ENCODE data around the gene MMP21. TPM values are rescaled to one million over a fixed set of nuclear protein-coding genes. Genes with fewer than 3 reads are reported as not detected.

MMP21 gene
- polyA plus RNA-seq, 3 donors = 0.10 to 0.13 TPM; not detected in 1

DNA sequence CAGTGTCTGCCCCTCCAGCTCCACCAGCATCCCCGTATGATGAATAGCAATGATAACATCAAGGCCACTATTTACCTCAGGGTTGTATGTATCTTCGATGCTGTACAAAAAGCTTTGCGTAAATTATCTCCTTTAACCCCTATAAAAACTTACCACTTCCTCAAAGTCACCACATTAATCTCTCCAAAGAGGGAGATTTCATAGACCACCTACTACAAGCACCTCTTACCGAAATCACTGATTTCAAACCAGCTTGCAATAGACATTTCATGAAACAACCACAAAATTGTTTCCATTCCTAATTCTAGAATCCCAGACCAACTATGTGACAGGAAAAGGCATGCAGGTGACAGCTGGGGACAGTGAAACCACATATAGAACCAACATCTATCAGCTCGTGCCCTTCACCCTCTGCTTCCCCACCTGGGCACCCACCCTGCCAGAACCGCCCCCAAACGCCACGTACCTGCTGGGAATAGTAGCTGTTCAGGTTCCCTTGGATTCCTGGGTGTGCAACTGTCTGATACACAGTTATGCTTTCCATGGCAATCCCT is 20.1 kb upstream of the MMP21 start:
- 80 to 84% (median 82%) methylated on average over 8 of the region's 8 CpGs for WGBS, 3 donors
- H3K27ac ChIP-seq (ENCODE audit: low read depth, low read length) = no peak overlapping the region

DNA sequence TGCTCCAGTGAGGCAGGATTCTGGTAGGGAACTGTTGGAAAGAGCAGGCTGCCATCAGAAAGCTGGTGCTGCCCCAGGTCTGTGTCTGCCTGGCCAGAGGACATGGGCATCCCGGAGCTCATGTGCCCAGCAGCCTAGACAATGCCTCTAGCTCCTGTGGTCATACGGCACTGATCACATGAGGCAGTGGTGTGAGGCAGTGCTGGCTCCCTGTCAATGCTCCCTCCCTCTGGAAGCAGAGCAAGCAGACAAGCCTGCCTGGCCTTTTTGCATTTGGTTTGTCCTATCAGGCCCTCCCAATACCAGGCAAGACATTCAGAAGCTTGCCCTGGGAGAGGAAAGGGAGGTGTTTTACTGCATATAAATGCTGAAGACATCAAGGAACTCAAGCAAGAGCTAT is 19.5 kb upstream of the MMP21 start:
- WGBS, 3 donors = 85 to 94% (median 88%) methylated on average over 2 of the region's 2 CpGs
- no peak overlapping the region for H3K27ac ChIP-seq (ENCODE audit: low read depth, low read length)

DNA sequence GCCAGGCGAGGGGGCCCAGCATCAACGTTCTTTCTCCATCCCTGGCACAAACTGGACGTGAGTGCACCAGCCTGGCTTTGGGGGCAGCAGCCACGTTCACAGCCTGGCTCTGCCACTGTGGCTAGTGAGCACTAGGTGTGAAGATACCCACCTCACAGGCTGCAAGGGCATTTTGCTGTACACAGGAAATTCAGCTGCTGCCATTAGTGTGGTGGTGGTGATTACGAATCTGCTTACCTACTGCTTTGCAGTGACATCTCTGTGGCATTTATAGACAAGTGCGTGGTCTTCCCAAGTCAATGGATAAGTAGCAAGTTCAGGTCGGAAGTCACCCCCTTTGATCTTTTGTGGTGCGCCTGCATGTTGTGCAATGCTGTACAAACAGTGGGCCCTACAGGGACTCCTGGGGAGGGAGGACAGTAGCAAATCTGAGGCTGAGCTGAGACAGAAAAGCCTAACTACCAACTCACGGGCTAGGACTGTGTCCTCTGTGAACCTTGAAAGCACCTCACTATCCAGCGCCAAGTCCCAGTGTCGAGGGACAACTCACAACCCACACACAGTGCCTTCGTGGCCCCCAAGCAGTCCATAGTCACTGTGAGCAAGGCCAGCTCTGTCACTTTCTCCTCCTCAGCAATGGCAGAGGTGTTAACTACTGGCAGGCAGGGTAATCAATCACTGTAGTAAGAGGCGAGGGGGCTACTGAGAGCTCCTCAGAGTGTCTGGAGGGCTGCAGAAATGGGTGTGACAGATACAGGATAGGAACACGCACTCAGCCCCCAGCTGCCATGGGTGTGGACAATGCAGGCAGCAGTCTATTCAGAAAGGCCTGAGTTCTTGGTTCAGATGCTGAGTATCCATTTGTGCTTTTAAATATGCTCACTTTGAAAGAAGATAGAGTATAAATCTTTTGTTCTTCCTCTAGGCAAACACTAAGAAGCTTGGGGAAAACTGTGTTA is 17.0 kb upstream of the MMP21 start:
- 87 to 91% (median 87%) methylated on average over 14 of the region's 14 CpGs for WGBS, 3 donors

DNA sequence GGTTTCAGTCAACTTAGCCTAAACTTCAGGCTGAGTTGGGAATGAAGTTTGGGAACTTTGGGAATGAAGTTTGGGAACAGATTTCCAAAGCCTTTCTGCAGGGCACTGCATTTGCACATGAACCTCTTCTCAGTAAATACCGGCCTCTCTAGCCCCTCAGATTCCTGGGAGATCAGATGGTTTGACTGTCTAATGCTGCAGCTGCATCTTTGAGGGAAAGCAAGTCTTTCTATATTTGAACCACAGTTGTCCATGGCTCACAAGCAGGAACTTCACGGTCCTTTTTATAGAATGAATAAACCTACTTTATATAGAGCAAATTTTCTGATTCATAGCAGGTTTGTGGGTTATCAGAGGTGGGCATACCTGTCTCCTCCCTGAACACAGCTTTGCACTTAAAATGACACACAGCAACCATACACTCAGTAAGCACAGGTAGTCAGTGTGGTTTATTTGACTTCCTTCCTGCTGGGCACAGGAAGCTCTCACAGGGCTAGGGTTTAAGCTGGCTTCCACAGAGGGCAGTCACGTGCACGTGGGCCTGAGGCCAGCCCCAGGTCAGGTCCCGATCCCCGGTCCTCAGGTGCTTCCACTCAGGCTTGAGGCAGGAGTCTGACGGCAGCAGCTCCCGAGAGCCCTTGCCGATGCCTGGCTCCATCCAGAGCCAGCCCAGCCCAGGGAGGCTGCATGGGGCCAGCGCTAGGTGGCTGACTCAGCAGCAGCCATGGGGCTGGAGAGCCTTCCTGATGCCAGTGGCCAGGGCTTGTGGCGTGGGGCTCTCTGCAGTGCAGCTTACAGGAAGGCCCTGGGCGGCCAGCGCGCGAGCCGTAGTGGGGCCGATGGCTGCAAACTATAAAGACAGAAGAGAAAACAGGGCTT is 12.8 kb upstream of the MMP21 start:
- WGBS, 3 donors = 78 to 87% (median 80%) methylated on average over 17 of the region's 17 CpGs

More for the DNA sequence above, 17.0 kb upstream of the MMP21 start:
- no peak overlapping the region for H3K27ac ChIP-seq (ENCODE audit: low read depth, low read length)

DNA sequence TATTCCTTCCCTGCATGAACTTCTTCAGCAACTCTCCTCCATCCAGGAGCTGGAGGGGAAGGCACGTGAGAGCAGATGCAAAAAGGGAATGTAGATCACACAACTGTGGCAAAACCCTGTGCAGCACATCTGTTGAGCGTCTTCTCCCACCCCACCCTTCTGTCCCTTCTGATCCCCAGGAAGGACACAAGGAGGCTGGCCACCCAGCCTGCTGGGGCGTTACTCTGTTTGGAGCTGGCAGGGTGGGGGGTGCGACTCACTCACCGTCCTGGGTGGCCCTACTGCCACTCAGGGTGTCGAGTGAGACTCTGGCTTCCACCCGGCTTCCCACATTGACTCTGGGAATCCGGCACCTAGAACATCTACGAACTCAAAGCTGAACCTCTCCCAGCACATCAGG is 10.2 kb upstream of the MMP21 start:
- 68 to 74% (median 73%) methylated on average over 9 of the region's 9 CpGs for WGBS, 3 donors

More for the DNA sequence above, 12.8 kb upstream of the MMP21 start:
- H3K27ac ChIP-seq (ENCODE audit: low read depth, low read length) = no peak overlapping the region

DNA sequence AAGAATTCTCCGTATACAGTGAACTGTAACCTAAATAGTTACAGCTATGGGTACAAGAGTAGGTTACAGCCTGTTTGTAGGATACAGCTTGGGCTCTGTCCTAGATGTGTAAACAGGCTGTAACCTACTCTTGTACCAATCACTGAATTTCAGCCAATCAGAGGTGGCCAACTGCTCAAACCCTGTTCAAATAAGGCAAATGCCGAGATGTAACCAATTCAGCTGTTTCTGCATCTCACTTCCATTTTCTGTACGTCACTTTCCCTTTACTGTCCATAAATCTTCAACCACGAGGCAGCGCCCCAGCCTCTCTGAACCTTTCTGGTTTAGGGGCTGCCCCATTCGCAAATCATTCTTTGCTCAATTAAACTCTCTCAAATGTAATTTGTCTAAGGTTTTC is 8.3 kb upstream of the MMP21 start:
- WGBS, 3 donors = 65 to 86% (median 68%) methylated on average over 6 of the region's 6 CpGs
- H3K27ac ChIP-seq (ENCODE audit: low read depth, low read length) = no peak overlapping the region

More for the DNA sequence above, 10.2 kb upstream of the MMP21 start:
- H3K27ac ChIP-seq (ENCODE audit: low read depth, low read length) = no peak overlapping the region

DNA sequence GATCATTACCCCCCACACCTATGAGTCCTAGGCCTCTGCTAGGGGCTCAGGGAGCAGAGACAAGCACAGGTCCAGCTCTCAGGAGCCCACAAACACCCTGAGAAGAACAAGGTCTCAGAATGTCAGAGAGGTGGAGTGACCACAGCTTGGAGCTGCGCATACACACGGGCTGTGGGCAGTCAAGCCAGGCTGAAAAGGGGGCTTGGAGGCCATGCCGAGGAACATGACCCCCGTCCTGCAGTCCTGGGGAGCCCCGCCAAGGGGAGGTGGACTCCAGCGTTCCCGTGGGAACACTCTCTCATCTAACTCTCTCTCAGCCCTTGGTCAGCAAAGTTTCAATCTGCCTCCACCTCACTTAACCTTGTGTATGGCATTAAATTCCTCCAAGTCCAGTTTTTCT is 7.8 kb upstream of the MMP21 start:
- 91 to 92% (median 92%) methylated on average over 7 of the region's 7 CpGs for WGBS, 3 donors
- H3K27ac ChIP-seq (ENCODE audit: low read depth, low read length) = no peak overlapping the region

DNA sequence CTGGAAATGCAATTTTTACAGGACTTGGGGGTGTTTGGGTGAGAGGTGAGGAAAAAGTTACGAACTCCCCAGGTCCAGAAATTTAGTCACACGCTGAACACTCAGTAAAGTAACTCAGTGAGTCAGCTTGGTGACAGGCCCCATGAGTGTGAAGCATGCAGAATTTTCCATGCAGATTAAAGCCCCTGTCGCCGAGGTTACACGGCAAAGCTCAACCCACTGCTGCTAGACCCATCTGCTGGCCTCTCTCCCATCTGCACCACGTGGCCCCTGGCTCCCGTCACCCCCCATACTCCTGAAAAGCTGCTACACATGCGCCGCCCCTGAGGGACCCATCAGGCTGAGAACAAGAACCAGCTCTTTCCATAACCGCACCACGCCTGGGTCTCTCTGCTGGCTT is 7.0 kb upstream of the MMP21 start:
- no peak overlapping the region for H3K27ac ChIP-seq (ENCODE audit: low read depth, low read length)
- WGBS, 3 donors = 79 to 88% (median 80%) methylated on average over 11 of the region's 11 CpGs

DNA sequence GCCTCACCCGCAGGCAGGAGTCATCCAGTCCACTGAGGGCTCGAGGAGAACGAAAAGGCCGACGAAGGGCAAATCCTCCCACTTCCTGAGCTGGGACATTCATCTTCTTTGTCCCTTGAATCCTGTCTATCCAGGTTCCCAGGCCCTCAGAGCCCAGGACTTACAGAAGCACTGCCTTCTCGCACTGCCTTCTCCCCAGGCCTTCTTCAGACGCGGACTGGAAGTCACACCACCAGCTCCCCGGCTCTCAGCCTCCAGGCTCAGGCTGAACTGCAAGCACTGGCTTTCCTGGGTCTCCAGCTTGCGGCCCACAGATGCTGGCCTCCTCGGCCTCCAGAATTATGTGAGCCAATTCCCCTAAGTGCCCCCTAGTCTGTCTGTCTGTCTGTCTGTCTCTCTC is 6.4 kb upstream of the MMP21 start:
- 80 to 92% (median 91%) methylated on average over 11 of the region's 11 CpGs for WGBS, 3 donors
- no peak overlapping the region for H3K27ac ChIP-seq (ENCODE audit: low read depth, low read length)

DNA sequence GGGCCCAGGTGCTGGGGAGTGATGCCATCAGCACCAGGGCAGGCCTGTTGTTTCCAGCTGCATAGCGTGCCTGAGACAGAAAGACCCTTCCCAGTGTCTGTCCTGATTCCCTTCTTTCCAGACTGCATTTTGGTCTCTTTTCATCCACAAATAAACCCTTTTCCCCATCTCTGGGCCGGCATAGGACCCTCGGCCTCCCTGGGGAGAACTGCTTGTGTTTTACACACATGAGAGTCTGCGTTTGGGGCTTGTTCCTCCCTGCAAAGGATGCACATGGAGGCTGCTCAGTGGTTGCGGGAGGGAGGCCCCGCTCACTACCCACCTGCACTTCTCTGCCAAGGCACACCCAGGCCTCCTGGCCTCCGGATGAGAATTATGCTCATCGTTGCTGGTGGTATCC is 5.8 kb upstream of the MMP21 start:
- H3K27ac ChIP-seq (ENCODE audit: low read depth, low read length) = no peak overlapping the region
- WGBS, 3 donors = 89 to 94% (median 91%) methylated on average over 8 of the region's 8 CpGs

DNA sequence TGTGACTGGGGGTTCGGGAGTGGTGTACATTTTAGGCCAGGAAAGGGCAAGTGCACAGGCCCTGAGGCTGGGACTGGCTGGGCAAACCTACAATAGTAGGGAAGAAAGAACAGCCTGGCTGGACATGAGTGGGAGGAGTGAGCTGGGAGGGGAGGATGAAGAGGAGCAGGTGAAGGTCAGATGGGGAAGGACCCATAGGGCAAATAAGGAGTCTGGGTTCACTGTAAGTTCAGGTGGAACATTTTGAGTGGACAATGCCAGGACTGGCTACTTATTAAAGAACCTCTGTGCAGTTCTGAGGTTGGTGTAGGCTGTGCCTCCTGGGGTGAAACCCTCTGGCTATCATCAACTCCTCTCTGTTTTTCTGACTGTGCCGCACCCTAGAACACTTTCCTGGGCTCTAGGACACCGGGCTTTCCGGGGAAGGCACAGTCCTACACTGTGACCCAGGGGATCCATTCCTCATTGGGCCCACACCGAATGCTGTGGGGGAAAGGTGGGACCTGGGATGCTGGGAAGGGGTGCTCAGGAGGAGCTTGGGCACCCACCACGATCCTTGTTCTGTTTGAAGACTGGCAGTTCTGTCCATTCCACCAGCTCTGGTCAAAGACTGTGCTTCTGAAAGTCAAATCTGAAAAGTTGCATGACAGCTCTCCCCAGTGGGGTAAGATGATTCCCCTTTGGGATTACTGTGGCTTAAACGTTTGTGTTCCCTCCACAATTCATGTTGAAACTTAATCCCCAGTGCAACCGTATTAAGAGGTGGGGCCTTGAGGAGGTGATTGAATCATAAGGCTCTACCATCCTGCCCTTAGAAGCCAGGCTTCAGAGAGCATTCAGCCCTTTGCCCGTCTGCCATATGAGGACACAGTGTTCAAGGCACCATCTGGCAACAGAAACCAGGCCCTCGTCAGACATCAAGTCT is 4.0 kb upstream of the MMP21 start:
- 76 to 88% (median 85%) methylated on average over 10 of the region's 10 CpGs for WGBS, 3 donors
- H3K27ac ChIP-seq (ENCODE audit: low read depth, low read length) = no peak overlapping the region

DNA sequence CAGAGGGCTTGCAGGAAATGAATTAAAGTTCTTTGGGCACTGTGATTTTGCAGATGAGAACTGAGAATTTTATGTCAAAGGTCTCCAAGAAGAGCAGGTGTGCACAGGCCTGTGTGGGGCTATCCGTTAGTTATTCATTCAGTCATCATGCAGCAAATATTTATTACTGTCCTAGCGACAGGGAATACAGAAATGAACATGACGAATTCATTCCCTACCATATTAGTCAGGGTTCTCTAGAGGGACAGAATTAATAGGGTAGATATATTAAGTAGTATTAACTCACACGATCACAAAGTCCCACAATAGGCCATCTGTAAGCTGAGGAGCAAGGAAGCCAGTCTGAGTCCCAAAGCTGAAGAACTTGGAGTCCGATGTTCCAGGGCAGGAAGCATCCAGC is 2.9 kb upstream of the MMP21 start:
- WGBS, 3 donors = 51 to 70% (median 68%) methylated on average over 5 of the region's 5 CpGs
- no peak overlapping the region for H3K27ac ChIP-seq (ENCODE audit: low read depth, low read length)

DNA sequence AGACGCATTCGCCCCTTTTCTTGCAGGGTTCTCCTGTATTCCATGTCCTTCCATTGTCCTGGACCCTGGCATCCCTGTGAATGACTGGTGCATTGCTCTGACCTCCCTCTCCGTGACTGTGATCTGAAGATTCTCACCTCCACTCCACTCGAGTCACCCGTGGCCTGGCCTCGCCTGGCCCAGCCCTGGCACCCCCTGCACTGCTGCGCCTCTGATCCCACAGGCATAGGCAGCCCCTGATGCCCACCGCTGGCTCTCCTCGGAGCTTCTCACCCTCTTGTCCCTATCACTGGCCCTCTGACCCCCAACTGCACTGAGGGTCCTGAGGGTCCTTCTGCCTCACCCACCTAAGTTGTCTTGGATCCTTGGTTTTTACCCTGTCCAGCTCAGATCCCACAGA is 2.2 kb upstream of the MMP21 start:
- WGBS, 3 donors = 86 to 95% (median 91%) methylated on average over 9 of the region's 9 CpGs
- H3K27ac ChIP-seq (ENCODE audit: low read depth, low read length) = no peak overlapping the region

DNA sequence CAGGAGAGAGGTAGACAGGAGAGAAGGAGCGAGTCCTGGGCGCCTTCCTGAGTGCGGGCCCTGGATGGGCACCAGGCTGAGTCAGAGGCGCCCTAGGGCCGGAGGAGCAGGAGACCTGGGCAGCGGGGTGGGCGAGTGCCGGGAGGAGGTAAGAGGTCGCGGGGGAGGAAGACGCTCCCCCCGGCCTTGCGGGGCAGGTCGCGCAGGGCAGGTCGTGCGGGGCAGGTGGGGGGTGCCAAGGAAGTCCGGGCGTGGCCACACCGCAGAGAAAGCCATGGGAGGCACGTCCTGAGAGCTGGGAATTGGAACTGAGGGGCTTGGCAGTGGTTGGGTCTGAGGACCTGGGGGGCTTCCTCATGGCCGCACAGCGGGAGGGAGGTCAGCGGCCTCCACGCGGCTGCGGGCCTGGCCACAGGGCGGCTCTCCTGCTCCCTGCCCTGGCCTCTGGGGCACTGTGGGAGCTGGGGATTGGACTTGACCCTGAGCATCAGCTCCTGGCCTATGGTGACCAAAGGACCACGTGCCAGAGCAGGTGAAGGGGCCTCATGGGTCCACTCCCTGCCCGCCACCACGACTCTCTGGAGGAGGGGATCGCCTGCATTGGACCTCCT is 935 bp downstream of the MMP21 start:
- WGBS, 3 donors = 92 to 94% (median 93%) methylated on average over 31 to 32 of the region's 32 CpGs
- H3K27ac ChIP-seq (ENCODE audit: low read depth, low read length) = no peak overlapping the region

DNA sequence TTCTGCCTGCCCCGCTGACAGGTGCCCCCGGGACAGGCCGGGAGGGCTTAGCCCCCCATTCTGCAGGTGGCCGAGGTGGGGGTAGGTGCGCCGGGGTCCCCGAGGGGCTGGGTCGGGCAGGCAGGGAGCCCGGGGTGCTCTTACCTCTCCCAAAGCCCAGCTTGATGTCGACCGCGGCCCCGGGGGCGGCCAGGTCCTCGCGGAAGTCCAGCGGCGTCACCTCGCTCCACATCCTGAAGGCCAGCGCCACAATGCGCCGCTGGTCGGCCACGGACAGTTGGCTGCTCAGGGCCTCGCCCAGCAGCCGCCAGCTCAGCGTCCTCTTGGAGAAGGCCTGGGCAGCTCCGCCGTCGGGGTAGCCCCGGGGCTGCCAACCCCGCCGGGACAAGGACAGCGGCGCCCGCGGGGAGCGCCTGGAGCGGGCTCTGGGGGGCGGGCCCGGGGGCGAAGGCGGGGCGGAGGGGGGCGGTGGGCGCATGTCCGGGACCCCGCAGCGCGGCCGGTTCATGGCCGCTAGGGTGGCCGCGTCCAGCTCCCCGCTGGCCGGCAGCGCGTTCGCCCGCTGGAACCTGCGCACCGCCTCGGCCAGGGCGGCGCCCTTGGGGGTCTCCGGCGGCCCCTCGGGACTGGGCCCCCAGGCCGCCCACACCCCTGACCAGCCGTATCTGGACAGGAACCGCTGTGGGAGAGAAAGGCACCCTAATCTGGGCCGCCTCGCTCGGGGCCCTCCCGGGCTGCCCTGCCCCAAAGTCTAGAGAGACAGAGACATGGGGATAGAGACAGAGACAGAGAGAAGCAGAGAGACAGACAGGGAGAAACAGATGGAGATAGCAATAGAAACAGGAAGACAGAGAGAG is 1.7 kb downstream of the MMP21 start:
- no peak overlapping the region for H3K27ac ChIP-seq (ENCODE audit: low read depth, low read length)
- WGBS, 3 donors = 70 to 82% (median 75%) methylated on average over 55 to 75 of the region's 75 CpGs

DNA sequence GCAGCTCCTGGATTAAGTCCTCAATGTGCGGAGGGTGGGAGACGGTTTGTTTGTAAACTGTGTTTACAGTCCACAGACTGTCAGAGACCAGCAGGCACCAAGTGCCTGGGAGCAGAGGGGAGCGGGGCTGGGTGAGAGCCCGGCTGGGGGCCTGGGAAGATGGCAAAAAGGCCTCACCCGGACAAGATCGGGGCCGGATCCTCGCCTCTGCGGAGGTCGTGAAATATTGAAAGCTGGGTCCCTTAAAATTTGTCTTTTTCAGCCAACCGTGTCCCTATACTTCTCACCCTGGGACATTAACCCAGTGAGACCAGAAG is 2.8 kb downstream of the MMP21 start:
- 91 to 94% (median 93%) methylated on average over 10 to 11 of the region's 11 CpGs for WGBS, 3 donors

More for the DNA sequence above, 2.8 kb downstream of the MMP21 start:
- no peak overlapping the region for H3K27ac ChIP-seq (ENCODE audit: low read depth, low read length)

All from adipose tissue (tissue), 3 donors.